Gastrocnemius medialis (tissue), 4 donors: ENCODE data around the gene PDCD1. TPM values are rescaled to one million over a fixed set of nuclear protein-coding genes. Genes with fewer than 3 reads are reported as not detected.
"Not testable (repeated sequence)": the region's sequence is repeated elsewhere in the genome, so short reads cannot be mapped to it uniquely, and the experiment has no call there.

Experiments
- ATAC-seq, 2 donors: fragments of 150-250 bp; one replicate each; pipeline ENCODE4 v1.9.1; 2016
- DNase-seq, 2 donors: peaks; one replicate each; pipeline ENCODE4 v3.0.0-alpha.2; 2019
- H3K27ac ChIP-seq, 4 donors: fragments of 200-600 bp; sonication (generic); 1 replicate in 1 of 4; 2 replicates in 3 of 4; pipeline ENCODE4 v1.5.1; 2016 to 2018; ENCODE audit warnings: mild to moderate bottlenecking in 2 of 4, moderate library complexity in 1 of 4
- H3K27me3 ChIP-seq, 3 donors: fragments of 200-600 bp; sonication (generic) in 2 of 3; 1 replicate in 1 of 3; 2 replicates in 2 of 3; pipeline versions ENCODE4 v1.5.1 to v1.6.0; 2016 to 2019; ENCODE audit warnings: mild to moderate bottlenecking in 1 of 3, moderate library complexity in 1 of 3
- H3K36me3 ChIP-seq, 2 donors: fragments of 200-600 bp; sonication (generic) in 1 of 2; one replicate each; pipeline ENCODE4 v1.5.1; 2017 to 2018
- H3K4me1 ChIP-seq, 2 donors: fragments of 200-600 bp; sonication (generic) in 1 of 2; one replicate each; pipeline ENCODE4 v1.5.1; 2016 to 2017; ENCODE audit warnings: mild to moderate bottlenecking in 2 of 2
- H3K4me3 ChIP-seq, 4 donors: fragments of 200-600 bp; sonication (generic) in 3 of 4; 1 replicate in 1 of 4; 2 replicates in 3 of 4; pipeline ENCODE4 v1.5.1; 2016 to 2019; ENCODE audit warnings: mild to moderate bottlenecking in 2 of 4
- H3K9me3 ChIP-seq, 3 donors: fragments of 200-600 bp; sonication (generic) in 2 of 3; 1 replicate in 1 of 3; 2 replicates in 2 of 3; pipeline ENCODE4 v1.5.1; 2016 to 2019
- CTCF ChIP-seq, 5 experiments: fragments of 450-650 bp in 3 of 5; fragments of 200-600 bp in 2 of 5; sonication (generic) in 2 of 5; IDR thresholded peaks in 4 of 5; conservative IDR thresholded peaks in 1 of 5; 1 replicate in 4 of 5; 2 replicates in 1 of 5; pipeline ENCODE4 v1.5.1; 2016 to 2019; ENCODE audit warnings: antibody characterized with exemption in 5 of 5, mild to moderate bottlenecking in 3 of 5, moderate library complexity in 3 of 5
- POLR2A ChIP-seq, 2 donors: fragments of 450-650 bp; IDR thresholded peaks; one replicate each; pipeline ENCODE4 v1.6.1; 2017; ENCODE audit warnings: antibody characterized with exemption in 2 of 2, mild to moderate bottlenecking in 2 of 2, moderate library complexity in 2 of 2
- in situ Hi-C, 4 donors: fragments of 200-750 bp; cut with MboI; loops; one replicate each; pipeline versions ENCODE4 v1.15.0 to v1.8.0; 2017; ENCODE audit warnings: low sequenced_read_pairs in 4 of 4
- intact Hi-C: fragments of 100-400 bp; cut with DNase I; formaldehyde crosslinking; loops from one replicate; pipeline ENCODE4 v1.15.1; 2023; ENCODE audit warnings: low total_unique reads
- total RNA-seq, 4 donors: library from RNA; depleted of rRNA; stranded (reverse); fragments of >200 nt; gene quantifications; one replicate each; pipeline versions ENCODE4 v1.1.0 to v1.2.3, GENCODE V29; 2016

Gene PDCD1
- total RNA-seq, 4 donors from 2014 or later: 0.13 TPM; not detected in 3

GRCh38 chr2:241818229-241818942, 40.3 kb downstream of the PDCD1 start:
- H3K27ac ChIP-seq: no peak overlapping the region
- TF ChIP-seq CTCF (IDR thresholded peaks at IDR 0.05 in 4 of 5, conservative IDR thresholded peaks at IDR 0.05 in 1 of 5): no peak
- TF ChIP-seq POLR2A (IDR thresholded peaks at IDR 0.05): no peak
- intact Hi-C loops: no loop called here
- ATAC-seq (no peak), DNase-seq (peak in 1 of 2 donors; percentile 9)
- no peaks in the 10 kb centered on the region for H3K9me3 ChIP-seq
- no peaks in the 10 kb centered on the region for H3K27me3 ChIP-seq
- in situ Hi-C loops: no loop called here
- no peak overlapping the region for H3K4me3 ChIP-seq
- no peaks in the 10 kb centered on the region for H3K36me3 ChIP-seq
- H3K4me1 ChIP-seq: no peaks in the 10 kb centered on the region

DNA sequence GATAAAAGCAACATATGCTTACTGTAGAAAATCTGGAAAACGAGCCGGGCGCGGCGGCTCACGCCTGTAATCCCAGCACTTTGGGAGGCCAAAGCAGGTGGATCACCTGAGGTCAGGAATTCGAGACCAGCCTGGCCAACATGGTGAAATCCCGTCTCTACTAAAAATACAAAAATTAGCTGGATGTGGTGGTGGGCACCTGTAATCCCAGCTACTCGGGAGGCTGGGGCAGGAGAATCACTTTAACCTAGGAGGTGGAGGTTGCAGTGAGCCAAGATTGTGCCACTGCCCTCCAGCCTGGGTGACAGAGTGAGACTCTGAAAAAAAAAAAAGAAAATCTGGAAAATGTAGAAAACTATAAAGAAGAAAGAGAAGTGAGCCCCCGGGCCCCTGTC, 40.9 kb downstream of the PDCD1 start:
- H3K4me1 ChIP-seq, H3K36me3 ChIP-seq, H3K27ac ChIP-seq, in situ Hi-C loops, H3K27me3 ChIP-seq, H3K4me3 ChIP-seq, DNase-seq, intact Hi-C loops, H3K9me3 ChIP-seq, ATAC-seq: not testable (repeated sequence)

- H3K4me1 ChIP-seq: no peaks in the 10 kb centered on the region
- DNase-seq (peak in 1 of 2 donors; percentile 11), ATAC-seq (no peak)
- H3K27ac ChIP-seq: no peak overlapping the region
- no peaks in the 10 kb centered on the region for H3K27me3 ChIP-seq
- H3K9me3 ChIP-seq: no peaks in the 10 kb centered on the region
- intact Hi-C loops (no loop called here), in situ Hi-C loops (no loop called here)
- no peaks in the 10 kb centered on the region for H3K36me3 ChIP-seq
- no peak overlapping the region for H3K4me3 ChIP-seq
- TF ChIP-seq CTCF (IDR thresholded peaks at IDR 0.05 in 4 of 5, conservative IDR thresholded peaks at IDR 0.05 in 1 of 5) (no peak), POLR2A (IDR thresholded peaks at IDR 0.05) (no peak)
Measured at GRCh38 chr2:241817126-241817820, 41.4 kb downstream of the PDCD1 start.

DNA sequence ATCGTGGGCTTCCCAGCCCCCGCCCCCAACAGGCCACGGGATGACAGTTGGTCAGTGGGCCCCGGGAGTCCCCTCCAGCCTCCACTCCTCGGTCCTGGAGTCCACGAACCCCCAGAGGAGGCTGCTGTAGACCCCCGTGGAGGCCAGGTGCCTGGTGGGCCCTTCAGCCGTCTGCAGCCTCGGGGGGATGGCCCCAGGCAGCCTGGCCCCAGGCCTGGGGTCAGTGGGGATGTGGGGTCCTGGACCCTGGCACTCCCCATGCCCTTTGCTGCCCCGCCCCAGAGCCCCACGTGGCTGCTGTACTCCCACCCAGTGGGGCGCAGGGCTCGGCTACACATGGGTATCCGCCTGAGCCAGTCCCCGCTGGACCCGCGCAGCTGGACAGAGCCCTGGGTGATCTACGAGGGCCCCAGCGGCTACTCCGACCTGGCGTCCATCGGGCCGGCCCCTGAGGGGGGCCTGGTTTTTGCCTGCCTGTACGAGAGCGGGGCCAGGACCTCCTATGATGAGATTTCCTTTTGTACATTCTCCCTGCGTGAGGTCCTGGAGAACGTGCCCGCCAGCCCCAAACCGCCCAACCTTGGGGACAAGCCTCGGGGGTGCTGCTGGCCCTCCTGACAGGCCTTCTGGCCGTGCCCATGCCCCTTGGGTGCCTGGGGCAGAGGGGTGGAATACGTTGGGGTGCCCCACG, 42.1 kb downstream of the PDCD1 start:
- Histone ChIP-seq H3K36me3 (no peaks in the 10 kb centered on the region), H3K4me3 (no peak overlapping the region), H3K27ac (no peak overlapping the region), H3K27me3 (no peaks in the 10 kb centered on the region), H3K9me3 (no peaks in the 10 kb centered on the region), H3K4me1 (no peaks in the 10 kb centered on the region)
- ATAC-seq (no peak), DNase-seq (peak in 1 of 2 donors; percentile 6)
- in situ Hi-C loops (no loop called here), intact Hi-C loops (no loop called here)
- TF ChIP-seq POLR2A (IDR thresholded peaks at IDR 0.05) (no peak), CTCF (IDR thresholded peaks at IDR 0.05 in 4 of 5, conservative IDR thresholded peaks at IDR 0.05 in 1 of 5) (no peak)
